ENCODE measurements around the gene DERL3.
"Not testable (repeated sequence)": the region's sequence is repeated elsewhere in the genome, so short reads cannot be mapped to it uniquely, and the experiment has no call there.

DERL3 gene

DNA sequence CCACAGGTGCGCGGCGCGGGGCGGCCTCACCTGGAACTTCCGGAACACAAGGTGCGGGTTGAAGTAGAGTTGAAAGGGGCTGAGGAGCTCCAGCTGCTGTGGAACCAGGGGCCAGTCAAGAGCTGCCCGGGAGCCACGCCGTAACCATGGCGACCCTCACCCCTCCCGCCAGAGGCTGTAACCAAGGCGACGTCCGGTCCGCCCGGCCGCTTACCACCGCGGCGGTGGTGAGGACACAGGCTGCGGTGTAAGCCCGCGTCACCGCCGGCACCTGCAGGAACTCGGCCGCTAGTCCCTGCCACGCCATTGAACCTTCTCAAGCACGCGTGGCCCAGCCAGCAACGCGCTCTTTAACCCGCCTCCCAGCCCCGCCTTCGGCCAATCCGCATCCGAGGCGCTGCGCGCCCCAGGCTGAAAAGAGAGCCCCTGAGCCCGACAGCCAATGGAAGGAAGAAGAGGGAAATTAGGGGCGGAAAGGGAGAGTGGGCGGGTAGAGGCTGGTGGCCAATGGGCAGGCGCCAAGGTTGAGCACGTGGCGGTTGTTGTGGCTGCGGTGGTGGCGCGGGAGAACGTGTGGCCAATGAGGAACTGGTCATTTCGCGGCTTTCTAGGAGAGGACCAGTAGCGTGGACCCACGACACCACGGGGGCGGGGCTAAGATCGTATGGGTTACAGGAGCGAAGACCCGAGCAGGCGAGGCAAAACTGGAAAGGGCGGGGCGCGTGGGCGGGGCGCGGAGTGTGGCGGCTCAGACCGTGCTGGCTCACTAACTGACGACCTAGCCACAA is at the start of gene DERL3:
DERL3 (minus strand) TSS at position 326 of the 788 bp plus-strand sequence; CDS start at position 307, 19 bp downstream.
- DNase-seq, result peak; percentile 94 to 97

DNA sequence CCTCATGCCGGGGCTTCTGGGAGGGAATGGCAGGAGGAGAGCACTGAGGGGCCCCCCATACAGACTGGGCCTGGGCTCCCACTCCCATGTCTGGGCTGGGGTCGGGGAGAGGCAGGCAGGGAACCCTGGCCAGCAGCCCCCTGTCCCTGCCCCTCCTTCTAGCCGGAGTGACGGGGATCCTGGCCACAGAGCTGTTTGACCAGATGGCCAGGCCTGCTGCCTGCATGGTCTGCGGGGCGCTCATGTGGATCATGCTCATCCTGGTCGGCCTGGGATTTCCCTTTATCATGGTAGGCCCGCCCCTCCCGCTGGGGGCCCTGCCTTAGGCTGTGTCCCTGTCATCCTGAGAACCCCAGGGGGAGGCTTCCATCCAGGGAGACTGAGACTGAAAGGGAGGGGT is 45.3 kb upstream of the DERL3 start:
- no peak for DNase-seq

DNA sequence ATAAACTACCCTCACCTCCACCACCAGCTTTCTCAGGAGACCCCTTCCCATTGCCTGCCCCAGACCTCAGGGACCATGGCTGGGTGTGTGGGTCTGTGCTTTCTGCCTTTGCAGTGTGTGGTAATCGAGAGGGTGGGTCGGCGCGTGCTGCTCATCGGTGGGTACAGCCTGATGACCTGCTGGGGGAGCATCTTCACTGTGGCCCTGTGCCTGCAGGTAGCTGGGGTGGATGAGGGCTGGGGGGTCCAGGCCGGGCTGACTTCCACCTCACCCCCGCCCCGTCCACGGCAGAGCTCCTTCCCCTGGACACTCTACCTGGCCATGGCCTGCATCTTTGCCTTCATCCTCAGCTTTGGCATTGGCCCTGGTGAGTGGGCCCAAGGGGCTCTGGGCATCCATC is 44.9 kb upstream of the DERL3 start:
- DNase-seq, result no peak

DNA sequence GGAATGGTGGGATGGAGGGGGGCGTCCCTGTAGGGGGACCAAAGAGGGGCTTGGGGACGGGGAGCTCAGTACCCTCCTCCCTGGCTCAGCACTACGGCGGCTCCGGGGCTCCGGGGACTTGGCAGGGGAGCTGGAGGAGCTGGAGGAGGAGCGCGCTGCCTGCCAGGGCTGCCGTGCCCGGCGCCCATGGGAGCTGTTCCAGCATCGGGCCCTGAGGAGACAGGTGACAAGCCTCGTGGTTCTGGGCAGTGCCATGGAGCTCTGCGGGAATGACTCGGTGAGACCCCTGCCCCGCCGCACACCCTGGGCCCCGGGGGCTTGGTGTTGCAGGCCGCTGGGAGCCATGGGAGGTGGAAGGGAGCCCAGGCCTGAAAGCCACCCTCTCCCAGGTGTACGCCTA is 43.6 kb upstream of the DERL3 start:
- no peak for DNase-seq

DNA sequence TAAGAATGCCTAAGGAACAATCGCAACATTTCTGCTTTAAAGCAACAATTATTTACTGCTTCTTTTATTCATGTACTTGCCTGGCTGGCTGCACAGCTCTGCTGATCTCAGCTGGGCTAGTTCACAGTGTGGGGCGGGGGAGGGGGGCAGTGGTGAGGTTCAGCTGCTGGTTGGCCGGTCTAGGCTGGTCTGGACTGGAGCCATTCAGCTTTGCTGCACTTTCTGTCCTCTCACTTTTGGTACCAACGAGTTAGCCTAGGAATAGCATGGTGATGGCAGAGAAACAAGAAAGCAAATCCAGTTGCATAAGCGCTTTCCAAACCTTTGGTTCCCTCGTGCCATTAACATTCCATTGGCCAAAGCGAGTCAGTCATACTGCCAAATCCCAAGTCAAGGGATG is 39.4 kb upstream of the DERL3 start:
- no peak for DNase-seq

DNA sequence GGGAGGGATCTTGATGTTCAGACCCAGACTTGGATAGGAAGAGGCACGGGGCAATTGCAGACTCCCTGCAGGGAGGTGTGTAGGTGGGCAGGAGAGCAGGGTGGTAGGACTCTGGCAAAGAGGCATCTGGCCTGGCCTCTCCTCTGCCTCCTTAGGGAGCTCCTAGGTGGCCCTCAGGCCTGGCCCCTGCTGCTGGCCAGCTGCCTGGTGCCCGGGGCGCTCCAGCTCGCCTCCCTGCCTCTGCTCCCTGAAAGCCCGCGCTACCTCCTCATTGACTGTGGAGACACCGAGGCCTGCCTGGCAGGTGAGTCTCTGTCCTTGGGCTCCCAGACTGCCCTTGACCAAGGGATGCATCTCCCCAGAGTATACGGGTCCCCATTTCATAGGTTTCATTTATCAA is 38.8 kb upstream of the DERL3 start:
- no peak for DNase-seq

DNA sequence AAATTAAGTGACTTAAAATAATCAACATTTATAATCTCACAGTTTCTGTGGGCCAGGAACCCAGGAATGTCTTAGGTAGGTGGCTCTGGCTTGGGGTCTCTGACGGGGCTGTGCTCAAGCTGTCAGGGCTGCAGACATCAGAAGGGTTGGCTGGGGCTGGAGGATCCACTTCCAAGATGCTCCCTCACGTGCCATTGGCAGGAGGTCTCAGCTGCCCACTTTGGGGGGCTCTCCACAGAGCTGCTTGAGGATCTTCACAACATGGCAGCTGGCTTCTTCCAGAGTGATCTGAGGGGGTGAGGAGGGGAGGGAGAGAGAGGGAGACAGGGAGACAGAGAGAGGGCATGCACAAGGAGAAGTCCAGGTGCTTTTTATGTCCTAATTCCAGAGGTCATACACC is 37.0 kb upstream of the DERL3 start:
- no peak for DNase-seq

DNA sequence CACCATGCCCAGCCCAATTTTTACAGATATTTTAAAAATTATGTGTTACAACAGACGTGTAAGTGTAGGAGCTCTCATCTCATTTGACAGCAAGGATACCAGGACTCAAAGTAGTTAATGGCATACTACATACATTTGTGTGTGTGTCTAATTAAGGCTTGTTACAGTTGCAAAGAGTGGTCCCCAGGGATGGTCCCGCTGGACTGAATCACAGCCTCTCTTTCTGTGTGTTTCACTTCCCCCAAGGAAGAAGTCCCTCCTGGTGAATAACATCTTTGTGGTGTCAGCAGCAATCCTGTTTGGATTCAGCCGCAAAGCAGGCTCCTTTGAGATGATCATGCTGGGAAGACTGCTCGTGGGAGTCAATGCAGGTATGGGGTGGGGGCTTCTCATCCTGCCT is 36.1 kb upstream of the DERL3 start:
- no peak for DNase-seq

DNA sequence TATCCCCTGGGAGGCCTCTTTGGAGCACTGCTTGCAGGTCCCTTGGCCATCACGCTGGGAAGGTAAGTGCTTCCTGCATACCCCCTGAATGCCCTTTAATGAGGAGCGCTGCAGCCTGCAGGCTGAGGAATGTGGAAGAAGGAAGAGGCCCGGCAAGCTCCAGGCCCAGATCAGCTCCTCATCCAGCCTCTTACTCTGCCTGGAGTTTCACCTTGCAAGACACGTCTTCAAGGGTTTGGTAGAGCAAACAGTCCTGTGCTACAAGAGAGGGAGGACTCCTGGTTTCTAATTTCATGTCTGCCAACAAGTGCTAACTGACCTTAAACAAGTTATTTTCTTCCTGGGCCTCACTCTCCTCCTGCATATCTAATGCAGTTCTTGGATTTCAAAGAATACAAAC is 29.8 kb upstream of the DERL3 start:
- no peak for DNase-seq

DNA sequence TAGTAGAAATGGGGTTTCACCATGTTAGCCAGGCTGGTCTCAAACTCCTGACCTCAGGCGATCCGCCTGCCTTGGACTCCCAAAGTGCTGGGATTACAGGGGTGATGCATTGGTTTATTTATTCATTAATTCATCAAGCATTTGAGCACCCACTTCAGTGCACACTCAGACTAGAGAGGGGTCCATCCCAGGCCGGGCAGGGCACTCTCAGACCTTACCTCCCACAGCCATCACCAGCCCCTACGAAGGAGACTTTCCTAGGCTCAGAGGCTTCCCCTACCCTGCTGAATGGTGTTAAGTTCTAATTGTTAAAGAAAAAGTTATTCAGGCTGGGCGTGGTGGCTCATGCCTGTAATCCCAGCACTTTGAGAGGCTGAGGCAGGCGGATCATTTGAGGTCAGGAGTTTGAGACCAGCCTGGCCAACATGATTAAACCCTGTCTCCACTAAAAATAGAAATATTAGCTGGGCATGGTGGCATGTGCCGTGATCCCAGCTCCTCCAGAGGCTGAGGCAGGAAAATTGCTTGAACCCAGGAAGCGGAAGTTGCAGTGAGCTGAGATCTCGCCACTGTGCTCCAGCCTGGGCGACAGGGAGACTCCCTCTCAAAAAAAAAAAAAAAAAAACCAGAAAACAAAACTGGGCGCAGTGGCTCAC is 25.8 kb upstream of the DERL3 start:
- DNase-seq, result not testable (repeated sequence)

DNA sequence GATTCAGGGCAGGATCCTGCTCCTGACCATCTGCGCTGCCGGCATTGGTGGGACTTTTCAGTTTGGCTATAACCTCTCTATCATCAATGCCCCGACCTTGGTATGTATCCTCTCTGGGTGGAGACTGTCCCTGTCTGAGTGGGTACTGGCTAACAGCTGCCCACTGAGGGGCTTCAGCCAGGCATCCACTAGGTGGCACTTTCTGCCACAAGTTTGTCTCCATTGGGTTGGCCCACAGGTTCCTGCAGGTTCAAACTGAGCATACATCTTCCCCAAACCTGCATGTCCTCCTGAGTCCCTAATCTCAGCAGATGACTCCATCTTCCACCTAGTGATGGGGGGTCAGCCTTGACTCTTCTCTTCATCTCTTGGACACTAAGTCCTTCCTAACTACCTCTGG is 23.3 kb upstream of the DERL3 start:
- peak; percentile 7 to 70 for DNase-seq

DNA sequence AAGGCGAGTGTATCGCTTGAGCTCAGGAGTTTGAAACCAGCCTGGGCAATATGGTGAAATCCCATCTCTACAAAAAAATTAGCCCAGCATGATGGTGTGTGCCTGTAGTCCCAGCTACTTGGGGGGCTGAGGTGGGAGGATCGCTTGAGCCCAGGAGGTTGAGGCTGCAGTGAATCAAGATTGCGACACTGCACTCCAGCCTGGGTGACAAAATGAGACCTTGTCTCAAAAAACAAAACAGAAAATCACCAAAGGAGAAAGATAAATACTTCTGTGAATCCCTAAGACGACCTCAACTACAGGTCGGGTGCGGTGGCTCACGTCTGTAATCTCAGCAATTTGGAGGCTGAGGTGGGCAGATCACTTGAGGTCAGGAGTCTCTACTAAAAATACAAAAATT is 21.4 kb upstream of the DERL3 start:
- DNase-seq, result not testable (repeated sequence)

DNA sequence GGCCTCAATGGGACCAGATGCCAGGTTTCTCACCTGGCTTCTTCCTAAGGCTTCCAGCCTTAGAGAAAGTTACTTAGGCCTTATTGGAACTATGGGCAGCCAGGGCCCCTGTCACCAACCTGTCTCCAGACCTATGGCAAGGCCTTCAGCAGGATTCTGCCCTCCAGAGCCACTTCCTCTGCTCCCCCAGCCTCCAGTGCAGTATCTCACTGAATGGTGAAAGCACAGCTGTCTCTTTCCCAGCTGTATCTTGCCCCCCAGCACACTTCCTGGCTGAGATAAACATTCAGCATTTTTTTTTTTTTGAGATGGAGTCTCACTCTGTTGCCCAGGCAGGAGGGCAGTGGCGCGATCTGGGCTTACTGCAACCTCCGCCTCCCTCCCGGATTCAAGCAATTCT is 20.4 kb upstream of the DERL3 start:
- no peak for DNase-seq

DNA sequence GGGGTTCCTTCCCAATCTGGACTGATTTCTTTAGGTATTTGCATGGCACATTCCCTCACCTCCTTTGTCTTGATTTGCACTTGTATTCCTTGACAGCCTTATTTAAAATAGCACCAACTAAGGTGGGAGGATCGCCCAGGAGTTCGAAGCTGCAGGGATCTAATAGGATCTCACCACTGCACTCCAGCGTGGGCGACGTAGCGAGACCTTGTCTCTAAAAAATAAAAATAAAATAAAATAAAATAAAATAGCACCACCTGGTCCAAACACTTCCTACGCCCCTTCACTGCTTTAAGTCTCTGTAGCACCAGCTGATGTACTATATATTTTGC is 19.6 kb upstream of the DERL3 start:
- DNase-seq, result no peak

DNA sequence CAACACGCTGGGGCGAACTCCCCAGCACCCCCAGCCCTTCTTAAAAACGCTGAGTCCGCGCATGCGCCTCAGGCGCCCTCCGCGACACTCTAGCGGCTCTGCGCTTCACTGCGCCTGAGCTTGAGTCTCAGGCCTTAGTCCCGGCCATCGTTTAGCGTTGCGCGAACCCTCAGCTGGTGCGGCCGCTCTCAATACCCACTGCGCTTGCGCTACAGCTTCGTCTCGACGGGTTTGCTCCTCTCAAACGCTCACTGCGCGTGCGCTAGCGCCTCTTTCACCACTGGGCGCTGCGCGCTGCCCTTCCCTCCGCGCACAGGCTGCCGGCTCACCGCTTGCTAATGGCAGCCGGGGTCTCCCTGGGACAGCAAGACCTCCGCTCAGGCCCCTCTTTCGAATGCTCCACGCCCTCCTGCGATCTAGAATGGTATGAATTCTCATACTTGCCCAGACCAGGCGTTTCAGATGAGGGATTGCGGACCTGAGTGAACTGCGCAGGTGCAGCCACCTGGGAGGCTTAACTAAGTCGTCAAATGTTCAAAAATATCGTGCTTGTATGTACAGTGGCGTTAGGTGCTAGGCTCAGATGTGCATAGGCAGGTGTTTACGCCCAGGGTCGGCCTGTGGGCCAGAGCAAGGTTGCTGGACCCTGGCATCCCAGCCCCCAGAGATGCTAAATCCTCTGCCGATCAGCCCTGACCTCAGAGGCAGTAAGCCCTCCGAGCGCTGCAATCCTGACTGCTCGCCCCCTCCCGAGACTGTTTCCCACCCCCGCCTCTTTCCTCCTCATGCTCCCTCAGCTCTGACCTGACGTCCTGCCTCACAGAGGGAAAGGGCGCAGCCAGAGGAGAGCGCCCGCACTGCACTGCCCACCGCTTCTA is 19.0 kb upstream of the DERL3 start, which contains the start of gene SLC2A11:
SLC2A11 (plus strand) TSS at position 270 of the 878 bp plus-strand sequence; CDS start at position 395, 125 bp downstream.
- DNase-seq, result peak; percentile 97 to 99

DNA sequence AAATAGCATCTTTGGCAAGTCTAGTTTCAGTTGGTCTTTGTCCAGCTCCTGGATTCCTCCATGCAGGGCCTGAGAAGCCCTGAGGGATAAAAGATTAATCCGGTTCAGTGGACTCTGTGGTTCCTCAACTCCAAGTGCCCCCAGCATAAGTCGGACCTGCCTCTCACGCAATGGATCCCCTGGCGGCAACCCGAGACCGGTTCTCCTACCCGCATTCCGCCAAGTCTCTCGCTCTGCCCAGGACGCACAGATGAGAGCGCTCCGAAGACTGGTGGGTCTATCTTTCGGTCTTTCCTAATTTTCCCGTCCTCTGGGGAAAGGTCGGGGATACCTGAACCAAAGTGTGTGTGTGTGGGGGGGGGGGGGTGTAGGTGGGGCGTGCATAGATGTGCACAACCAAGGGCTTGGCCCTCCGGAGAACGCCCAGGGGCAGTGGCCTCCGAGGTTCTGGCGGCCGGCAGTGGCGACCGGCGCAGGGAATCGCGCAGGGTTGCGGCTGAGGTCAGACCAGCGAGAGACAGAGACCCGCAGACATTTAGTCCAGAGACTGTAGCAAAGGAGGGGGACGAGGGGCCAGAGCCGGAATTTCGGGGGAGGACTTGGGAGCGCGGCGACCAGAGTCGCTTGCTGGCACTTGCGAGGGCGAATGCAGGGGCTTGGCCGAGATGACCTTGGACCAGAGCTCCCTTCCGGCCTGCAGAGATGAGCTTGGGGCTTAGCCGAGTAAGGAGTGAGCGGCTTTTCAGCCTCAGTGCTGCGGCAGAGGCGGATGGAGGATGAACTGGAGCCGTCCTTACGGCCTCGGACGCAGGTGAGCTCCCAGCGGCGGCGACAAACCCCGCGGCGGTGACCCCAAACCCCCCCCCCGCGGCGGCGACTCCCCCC is 18.2 kb upstream of the DERL3 start:
- DNase-seq, result no peak

DNA sequence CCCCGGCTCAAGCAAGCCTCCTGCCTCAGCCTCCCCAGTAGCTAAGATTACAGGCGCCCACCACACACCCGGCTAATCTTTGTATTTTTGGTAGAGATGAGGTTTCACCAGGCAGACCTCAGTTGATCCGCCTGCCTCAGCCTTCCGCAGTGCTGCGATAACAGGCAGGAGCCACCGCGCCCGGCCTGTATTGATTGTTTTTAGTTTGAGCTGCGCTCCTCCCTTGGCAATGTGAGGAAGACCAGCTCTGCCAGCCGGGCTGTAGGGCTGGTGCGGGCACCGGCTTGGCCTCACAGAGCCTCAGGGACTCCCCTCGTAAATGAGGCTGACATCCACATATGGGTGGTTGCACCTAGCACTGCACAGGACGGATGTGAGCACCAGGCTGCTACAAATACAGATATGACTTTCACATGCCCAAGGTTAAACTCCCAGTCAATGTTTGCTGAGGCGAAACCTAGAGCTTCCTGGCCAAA is 11.4 kb upstream of the DERL3 start:
- no peak for DNase-seq

DNA sequence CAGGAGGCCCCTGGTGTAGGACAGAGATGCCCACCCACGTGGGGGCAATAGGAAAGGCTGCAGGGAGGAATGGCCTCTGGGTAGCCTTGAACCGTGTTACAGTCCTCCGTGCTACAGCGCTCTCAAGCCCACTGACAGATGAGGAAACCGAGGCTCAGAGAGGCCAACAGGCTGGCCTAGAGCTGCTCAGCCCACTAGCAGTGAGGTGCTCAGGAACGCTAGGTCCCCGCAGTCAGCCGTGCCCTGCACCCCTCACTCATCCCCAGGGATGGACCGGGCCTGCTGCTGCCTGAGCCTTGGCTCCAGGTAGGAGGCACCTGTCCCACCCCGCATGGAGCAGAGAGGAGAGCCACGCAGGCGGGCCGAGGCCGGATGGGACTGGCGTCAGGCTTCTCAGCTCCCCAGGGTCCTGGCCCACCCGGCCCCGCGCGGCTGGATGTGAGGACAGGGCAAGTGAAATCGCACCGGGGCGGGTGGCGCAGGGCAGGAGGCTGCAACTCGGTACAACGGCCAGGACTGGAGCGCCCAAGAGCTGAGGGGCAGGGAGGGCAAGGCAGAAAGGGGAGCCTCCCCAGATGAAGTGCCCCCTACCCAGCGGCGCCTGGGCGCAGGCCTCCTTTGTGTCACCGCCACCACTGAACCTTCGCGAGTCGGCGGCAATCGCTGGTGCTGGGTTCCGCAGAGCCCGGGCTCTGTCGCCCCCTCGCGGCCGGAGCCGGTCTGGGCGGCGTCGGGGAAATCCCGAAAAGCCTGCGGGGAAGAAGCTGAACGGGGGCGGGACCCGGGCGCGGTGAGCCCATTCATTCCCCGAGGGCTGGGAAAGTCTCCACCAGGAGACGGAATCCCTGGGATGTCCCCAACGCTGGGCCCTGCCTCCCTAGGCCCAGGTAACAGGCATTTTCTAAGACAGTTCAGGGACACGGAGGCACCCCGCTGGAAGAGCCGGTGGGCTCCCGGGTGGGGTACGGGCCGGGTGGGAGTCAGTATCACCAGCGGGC is 10.5 kb upstream of the DERL3 start:
- DNase-seq, result peak; percentile 67 to 89

DNA sequence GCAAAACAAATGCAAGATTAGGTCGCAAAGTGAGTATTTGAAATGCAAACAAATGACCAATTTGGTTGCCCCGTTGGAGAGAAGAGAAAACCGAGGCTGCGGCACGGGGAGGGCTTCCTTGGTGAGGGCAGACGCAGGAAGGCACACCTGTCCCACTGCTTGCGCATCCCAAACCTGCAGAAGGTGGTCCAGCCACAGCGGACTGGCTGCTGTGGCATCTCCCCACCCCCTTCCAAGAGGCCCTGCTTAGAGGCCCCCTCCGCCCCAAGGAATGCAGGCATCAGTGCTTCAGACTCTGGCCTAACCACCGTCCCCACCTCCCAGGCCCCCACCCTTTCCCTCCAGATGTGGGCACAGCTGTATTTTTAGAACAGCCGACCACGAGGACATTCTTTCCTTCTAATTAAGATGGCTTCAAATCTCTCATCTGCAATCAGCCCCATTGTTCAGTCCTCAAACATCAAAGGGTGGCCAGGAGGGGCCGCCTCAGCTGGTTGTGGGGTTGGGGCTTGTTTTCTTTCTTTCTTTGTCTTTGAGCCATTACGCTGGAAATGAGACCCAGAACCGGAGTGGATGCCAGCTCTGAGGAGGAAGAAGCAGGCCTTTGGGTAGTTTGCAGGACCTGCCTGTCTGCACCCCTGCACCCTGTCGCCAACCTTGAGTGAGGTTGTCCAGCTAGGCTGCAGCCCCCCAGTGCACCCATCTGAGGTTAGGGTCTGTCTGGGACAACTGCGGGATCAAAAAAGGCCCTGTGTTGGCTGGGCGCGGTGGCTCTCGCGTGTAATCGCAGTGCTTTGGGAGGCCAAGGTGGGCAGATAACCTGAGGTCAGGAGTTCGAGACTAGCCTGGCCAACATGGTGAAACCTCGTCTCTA is 9.4 kb upstream of the DERL3 start:
- DNase-seq, result no peak

DNA sequence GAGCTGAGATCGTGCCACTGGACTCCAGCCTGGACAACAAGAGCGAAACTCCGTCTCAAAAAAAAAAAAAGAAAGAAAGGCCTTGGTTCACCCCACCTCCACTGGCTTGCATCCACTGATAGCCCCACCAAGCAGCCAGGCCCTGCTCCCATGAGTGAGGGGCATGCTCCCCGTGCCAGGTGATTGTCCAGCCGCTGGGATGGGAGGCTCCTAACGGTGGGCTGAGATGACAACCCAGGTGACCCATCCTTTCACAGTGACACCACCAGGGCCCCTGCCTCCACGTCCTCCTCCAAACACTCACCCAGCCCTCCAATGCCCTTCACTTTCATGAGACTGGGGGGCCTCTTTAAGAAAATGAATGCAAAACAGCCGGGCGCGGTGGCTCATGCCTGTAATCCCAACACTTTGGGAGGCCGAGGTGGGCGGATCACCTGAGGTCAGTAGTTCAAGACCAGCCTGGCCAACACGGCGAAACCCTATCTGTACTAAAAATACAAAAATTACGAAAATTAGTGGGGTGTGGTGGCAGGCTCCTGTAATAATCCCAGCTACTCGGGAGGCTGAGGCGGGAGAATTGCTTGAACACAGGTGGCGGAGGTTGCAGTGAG is 8.6 kb upstream of the DERL3 start:
- no peak for DNase-seq

All from NCI-H446 (cell line).